ENCODE measurements around the gene C1orf159. TPM values are rescaled to one million over a fixed set of nuclear protein-coding genes. Genes with fewer than 3 reads are reported as not detected.

C1orf159 gene
- total and polyA plus RNA-seq, 10 of the 15 experiments (the other 5 are each of a cell fraction or from before 2014, with no cell fraction given): 0.11 to 23.4 (median 8.0) TPM

- TF ChIP-seq SMC3 (IDR thresholded peaks at IDR 0.05; ENCODE audit: borderline replicate concordance, low read length): no peak
- no peak for TF ChIP-seq SKIL (IDR thresholded peaks at IDR 0.05; ENCODE audit: low read depth, poor library complexity, severe bottlenecking)
- TF ChIP-seq NR2C1 (IDR thresholded peaks at IDR 0.05): no peak
- TF ChIP-seq KAT2A (conservative IDR thresholded peaks at IDR 0.05; ENCODE audit: control insufficient read depth, low read depth, low read length): no peak
- TF ChIP-seq, protein P1, sequence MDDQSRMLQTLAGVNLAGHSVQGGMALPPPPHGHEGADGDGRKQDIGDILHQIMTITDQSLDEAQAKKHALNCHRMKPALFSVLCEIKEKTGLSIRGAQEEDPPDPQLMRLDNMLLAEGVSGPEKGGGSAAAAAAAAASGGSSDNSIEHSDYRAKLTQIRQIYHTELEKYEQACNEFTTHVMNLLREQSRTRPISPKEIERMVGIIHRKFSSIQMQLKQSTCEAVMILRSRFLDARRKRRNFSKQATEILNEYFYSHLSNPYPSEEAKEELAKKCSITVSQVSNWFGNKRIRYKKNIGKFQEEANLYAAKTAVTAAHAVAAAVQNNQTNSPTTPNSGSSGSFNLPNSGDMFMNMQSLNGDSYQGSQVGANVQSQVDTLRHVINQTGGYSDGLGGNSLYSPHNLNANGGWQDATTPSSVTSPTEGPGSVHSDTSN (IDR thresholded peaks at IDR 0.05; ENCODE audit: insufficient replicate concordance, low read depth, low read length): peak; percentile 82
- TF ChIP-seq E2F8 (IDR thresholded peaks at IDR 0.05; ENCODE audit: low read depth, partially characterized antibody): no peak
- no peak for TF ChIP-seq PML (IDR thresholded peaks at IDR 0.05; ENCODE audit: low read length)
- TF ChIP-seq MEF2B (IDR thresholded peaks at IDR 0.05; ENCODE audit: partially characterized antibody, poor library complexity, severe bottlenecking): no peak
- no peak for TF ChIP-seq ZNF274 (IDR thresholded peaks at IDR 0.05; ENCODE audit: insufficient read depth, insufficient read length)
- TF ChIP-seq WRNIP1 (IDR thresholded peaks at IDR 0.05; ENCODE audit: borderline replicate concordance, low read depth, low read length): no peak
- TF ChIP-seq STAT1 (conservative IDR thresholded peaks at IDR 0.05): no peak
- TF ChIP-seq ZNF207 (IDR thresholded peaks at IDR 0.05; ENCODE audit: borderline replicate concordance): no peak
- no peak for TF ChIP-seq ZNF622 (IDR thresholded peaks at IDR 0.05)
- TF ChIP-seq EGR1 (IDR thresholded peaks at IDR 0.05; ENCODE audit: borderline replicate concordance in 1 of 2, low read depth in 2 of 2, low read length in 2 of 2): peak in 1 of 2 experiments; percentile 45; a peak in 1 of 3 replicates
- TF ChIP-seq, protein P2, sequence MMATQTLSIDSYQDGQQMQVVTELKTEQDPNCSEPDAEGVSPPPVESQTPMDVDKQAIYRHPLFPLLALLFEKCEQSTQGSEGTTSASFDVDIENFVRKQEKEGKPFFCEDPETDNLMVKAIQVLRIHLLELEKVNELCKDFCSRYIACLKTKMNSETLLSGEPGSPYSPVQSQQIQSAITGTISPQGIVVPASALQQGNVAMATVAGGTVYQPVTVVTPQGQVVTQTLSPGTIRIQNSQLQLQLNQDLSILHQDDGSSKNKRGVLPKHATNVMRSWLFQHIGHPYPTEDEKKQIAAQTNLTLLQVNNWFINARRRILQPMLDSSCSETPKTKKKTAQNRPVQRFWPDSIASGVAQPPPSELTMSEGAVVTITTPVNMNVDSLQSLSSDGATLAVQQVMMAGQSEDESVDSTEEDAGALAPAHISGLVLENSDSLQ (IDR thresholded peaks at IDR 0.05): peak; percentile 73
- TF ChIP-seq CHD2 (IDR thresholded peaks at IDR 0.05; ENCODE audit: borderline replicate concordance, low read depth, low read length): no peak
- TF ChIP-seq NRF1 (conservative IDR thresholded peaks at IDR 0.05; ENCODE audit: low read depth, low read length): no peak
- no peak for TF ChIP-seq CHD4 (IDR thresholded peaks at IDR 0.05)
- TF ChIP-seq HDGF (IDR thresholded peaks at IDR 0.05): no peak
Observed at GRCh38 chr1:1068517-1069055, 47.3 kb downstream of the C1orf159 start (continued).

All from GM12878 (cell line).